NK-92 (cell line): ENCODE data around the gene ACTR3C.

Experiments
- DNase-seq: peaks from one replicate; lab custom pipeline; 2025; ENCODE audit not compliant: unreplicated experiment; lab: John Stamatoyannopoulos, UW

Gene ACTR3C

DNA sequence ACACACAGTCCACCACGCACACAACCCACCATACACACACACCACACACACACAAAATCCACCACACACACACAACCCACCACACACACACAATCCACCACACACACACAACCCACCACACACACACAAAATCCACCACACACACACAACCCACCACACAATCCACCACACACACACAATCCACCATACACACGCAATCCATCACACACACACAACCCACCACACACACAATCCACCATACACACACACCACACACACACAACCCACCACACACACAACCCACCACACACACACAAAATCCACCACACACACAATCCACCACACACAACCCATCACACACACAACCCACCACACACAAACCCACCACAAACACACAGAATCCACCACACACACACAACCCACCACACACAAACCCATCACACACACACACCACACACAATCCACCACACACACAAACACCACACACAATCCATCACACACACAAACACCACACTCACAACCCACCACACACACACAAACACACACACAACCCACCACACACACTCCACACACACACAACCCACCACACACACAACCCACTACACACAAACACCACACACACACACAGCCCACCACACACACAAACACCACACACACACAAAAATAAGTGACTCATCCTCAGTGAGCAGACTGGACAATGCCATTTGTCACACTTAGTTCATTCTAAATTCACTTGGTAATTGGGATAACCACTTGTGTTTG is 36.4 kb upstream of the ACTR3C start:
- no peak for DNase-seq

- DNase-seq, result no peak
Observed at GRCh38 chr7:150358988-150359621, 35.8 kb upstream of the ACTR3C start.

DNA sequence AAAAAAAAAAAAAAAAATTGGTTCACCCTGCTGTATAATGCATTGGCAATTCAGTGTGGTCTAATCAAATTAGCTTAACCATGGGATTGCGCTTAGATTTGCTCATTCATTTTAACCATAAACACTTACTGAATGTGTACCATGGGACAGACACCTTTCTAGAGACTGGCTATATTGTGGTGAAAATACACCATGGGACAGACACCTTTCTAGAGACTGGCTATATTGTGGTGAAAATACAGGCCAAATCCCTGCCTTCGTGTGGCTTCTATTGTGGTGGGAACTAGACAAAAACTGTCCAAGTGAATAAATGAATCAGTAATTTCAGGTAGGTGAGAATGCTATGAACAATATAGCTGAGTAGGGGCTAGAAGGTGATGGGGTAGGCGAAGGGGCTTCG is 35.1 kb upstream of the ACTR3C start:
- DNase-seq, result no peak

- DNase-seq, result no peak
Observed at GRCh38 chr7:150357771-150358427, 34.6 kb upstream of the ACTR3C start.

- DNase-seq, result no peak
Observed at GRCh38 chr7:150357270-150357669, 33.9 kb upstream of the ACTR3C start.

DNA sequence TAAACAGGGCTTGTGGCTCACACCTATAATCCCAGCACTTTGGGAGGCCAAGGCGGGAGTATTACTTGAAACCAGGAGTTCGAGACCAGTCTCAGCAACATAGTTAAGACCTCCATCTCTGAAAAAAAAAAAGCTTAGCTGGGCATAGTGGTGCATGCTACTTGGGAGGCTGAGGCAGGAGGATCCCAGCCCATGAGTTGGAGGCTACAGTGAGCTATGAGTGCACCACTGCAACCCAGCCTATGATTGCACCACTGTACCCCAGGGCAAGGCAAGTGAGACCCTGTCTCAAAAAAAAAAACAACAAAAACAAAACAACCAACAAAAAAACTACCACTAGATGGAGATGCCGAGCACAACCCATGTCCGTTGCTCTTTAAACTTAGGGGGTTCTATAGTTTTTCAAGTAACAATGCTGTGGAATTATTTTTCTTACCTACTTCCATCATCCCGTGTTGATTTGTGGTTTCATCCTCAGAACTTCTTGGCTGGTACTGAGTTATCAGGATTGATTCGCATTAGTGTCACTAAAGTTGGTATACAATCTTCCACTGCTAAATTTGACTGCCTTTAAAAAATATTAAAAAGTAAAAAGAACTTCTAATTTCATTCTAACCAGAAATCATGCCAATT is 33.0 kb upstream of the ACTR3C start:
- no peak for DNase-seq

DNA sequence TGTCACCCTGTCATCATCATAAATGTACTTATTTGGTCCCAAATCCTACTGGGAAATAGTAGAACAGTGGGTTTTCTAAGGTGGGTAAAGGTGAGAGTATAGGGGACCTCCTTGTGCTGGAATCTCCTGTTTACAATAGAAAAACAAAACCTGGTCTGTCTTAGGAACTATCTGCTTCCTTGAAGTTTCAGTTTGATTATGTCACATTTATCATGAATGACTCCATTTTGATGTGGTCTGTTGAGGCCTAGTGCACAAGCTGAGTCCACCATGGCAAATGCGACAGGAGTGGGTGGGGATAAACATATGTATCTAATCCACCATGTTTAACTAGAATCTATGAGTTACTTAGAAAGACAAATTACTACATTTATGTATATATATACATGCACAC is 32.3 kb upstream of the ACTR3C start:
- DNase-seq, result no peak

DNA sequence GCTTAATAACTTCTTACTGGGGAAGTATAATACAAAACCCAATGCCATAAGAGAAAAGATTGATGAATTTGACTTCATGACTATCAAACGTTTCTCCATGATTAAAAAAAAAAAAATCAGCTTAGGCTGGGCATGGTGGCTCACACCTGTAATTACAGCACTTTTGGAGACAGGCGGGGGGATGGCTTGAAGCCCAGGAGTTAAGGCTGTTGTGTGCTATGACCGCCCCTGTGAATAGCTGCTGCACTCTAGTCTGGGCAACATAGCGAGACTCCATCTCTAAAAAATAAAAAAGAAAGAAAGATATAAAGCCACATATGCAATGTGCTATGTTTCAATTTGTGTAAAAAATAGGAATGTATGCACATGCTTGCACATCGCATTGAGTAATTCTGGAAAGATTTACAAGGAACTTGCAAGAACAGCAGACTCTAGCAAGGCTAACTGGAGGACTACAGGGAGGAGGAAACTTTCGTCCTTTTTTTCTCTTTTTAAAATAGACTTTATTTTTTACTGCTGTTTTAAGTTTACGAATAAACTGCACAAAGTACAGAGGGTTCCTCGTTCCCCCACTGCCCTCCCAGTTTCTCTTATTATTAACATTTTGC is 28.3 kb upstream of the ACTR3C start:
- DNase-seq, result no peak

GRCh38 chr7:150346922-150347321 is 23.6 kb upstream of the ACTR3C start:
- DNase-seq, result no peak

GRCh38 chr7:150345012-150345411 is 21.7 kb upstream of the ACTR3C start:
- no peak for DNase-seq

- no peak for DNase-seq
Observed at GRCh38 chr7:150344299-150344698, 21.0 kb upstream of the ACTR3C start.

- no peak for DNase-seq
Observed at GRCh38 chr7:150343225-150343624, 19.9 kb upstream of the ACTR3C start.

- DNase-seq, result no peak
Observed at GRCh38 chr7:150342121-150342408, 18.7 kb upstream of the ACTR3C start.

- no peak for DNase-seq
Observed at GRCh38 chr7:150341263-150342120, 18.1 kb upstream of the ACTR3C start, which contains the start of gene RARRES2. Gene RARRES2 (minus strand): TSS chr7:150341629. CDS start chr7:150340609, 1,020 bp downstream.

DNA sequence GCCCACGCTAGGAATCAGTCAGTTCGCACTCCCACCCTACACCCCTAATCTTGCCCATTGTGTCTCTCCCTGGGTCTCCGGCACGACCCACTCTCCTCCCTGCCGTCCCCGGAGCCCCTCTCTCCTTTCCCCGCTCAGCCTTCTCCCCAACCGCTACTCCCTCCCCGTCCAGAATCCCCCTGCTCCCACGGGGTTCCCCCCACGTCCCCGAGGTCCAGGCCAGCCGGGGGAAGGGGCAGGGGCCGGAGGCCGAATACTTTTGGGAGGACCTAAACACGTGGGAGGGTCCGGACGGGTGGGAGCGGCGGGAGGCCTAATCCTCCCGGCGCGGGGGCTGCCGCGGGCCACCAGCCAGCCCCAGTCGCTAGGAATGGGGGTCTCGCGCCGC is 17.5 kb upstream of the ACTR3C start:
- no peak for DNase-seq

DNA sequence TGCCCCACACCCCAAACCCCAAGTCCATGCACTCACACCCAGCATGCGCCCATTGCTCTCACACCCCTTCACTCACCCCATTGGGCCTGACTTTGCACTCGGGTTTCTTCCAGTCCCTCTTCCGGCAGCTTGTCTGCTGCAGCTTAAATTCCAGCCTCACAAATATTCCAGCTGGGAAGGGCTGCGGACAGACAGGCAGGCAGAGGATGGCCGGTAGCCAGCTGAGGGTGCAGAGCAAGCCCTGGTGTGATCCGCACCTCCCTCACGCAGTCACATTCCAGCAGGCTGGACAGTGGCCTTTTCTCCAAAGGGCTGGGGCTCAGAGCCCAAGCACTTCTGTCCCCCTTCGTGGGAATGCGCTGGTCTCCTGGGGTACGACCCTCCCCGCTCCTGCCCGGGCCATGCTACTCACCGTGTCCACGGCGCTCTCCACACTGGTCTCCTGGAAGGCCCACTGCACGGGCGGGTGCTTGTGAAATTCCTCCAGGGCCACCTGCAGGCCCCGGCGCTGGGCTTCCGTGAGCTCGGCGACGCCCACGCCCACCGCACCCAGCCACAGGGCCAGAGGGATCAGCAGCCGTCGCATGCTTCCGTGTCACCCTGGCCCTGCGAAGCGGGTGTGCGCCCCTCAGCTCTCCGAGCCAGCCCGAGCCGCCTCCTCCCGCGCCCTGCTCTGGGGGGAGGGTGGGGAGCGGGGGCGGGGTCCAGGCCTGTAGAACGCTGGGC is 16.8 kb upstream of the ACTR3C start:
- DNase-seq, result no peak

DNA sequence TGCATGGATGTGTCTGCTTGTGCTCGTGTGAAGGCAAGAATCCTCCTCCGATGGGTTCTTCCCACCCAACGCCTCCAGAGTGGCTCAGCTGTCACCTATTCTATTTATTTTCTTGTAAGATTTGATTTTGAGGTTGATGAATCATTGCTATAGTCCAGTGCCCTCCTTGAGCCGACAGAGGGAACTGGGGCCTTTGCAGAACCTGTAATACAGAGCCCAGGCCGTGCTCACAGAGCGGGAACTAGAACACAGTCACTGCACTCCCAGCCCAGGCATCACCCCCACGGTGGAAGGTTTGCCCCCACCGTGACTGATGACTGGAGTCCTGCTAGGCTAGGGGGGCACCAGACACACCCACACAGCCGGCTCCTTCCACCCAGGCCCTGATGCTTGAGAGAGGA is 16.1 kb upstream of the ACTR3C start:
- no peak for DNase-seq

GRCh38 chr7:150338166-150338829 is 15.0 kb upstream of the ACTR3C start:
- no peak for DNase-seq

DNA sequence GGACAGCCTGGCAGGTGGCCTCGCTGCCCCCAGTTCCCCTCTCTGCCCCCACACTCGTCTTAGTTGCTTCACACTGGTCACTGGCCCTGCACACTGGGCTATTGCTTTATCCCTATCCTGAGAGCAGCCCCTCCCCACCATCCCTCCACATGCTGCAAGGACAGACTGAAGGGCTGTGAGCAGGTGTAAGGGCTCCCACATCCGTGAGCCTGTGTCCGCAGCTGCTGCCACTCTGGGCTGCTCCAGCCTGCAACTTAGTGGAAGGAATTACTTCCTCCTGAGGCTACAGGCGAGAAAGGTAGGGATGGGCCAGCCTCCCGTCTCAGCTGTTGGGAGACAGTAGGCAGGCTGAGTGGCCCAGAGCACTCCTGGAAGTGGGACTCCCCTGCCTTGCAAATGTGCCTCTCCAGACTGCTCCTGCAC is 14.3 kb upstream of the ACTR3C start:
- no peak for DNase-seq
